ENCODE measurements around the gene MYO1B. TPM values are rescaled to one million over a fixed set of nuclear protein-coding genes. Genes with fewer than 3 reads are reported as not detected.

The MYO1B gene
- total RNA-seq, 1 experiment from 2014 or later, result 95.6 TPM

DNA sequence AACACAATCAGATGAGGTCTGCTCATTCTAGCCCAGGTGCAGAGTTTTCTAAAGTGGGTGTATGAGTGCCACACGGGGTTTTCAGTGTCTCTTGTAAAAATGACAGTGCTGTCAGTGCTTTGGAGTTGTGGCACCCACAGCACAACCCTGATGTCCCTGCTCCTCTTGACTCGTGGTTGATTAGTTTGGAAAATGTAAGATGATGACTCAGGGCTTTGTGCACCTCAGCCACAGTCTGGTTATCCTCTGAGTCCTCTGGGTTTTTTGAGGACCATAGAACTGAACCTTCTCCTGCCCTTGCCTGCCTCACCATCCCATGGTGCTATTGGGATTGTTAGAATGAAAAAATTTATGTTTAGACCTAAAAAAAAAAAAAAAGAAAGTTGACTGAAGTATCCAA, 105.6 kb downstream of the MYO1B start:
- peaks cover 51% of the 10 kb centered on the region for H3K36me3 ChIP-seq

DNA sequence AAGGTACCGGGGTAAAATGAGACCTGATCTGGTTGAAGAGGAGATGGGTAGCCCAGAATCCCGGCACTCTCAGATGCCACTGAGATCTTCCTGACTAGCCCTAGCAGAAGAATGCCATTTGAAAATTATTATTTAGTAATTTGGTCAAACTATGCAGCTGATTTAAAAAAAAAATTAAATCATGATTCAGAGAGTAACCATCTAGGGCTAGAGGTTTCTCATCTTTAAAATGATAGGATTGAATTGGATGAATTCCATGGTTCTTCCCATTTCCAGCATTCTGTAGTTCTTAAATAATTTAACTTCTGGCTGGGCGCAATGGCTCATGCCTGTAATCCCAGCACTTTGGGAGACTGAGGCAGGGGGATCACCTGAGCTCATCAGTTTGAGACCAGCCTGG, 106.1 kb downstream of the MYO1B start:
- Histone ChIP-seq H3K36me3 (peaks cover 52% of the 10 kb centered on the region), H3K9me3 (no peaks in the 10 kb centered on the region; the same call in 1 of the 2 replicates), H3K27me3 (no peaks in the 10 kb centered on the region), H3K4me3 (no peak overlapping the region)
- DNase-seq, result no peak

More for the DNA sequence above, 105.6 kb downstream of the MYO1B start:
- Histone ChIP-seq H3K27me3 (no peaks in the 10 kb centered on the region), H3K9me3 (no peaks in the 10 kb centered on the region; the same call in 1 of the 2 replicates), H3K4me3 (no peak overlapping the region)
- DNase-seq, result peak; percentile 6

DNA sequence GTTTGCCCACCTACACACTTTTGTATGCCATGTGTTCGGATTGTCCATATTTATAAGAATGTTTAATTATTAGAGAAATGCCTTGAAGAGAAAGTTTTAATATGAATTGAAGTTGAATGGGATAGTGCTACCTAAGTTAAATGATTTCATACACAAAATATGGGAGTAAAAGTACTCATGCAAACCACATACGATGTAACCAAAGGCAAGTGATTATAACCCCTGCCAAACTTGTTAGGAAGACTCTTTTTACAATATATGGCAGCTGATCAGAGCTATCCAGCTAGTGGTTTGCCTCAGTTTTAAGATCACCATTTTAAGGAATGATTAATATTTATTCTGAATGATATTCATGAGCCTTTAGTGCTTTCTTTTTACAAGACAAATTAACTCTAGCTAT, 106.7 kb downstream of the MYO1B start:
- no peak overlapping the region for H3K4me3 ChIP-seq
- peaks cover 56% of the 10 kb centered on the region for H3K36me3 ChIP-seq
- H3K9me3 ChIP-seq, result no peaks in the 10 kb centered on the region; the same call in 1 of the 2 replicates
- DNase-seq, result no peak
- H3K27me3 ChIP-seq, result no peaks in the 10 kb centered on the region

DNA sequence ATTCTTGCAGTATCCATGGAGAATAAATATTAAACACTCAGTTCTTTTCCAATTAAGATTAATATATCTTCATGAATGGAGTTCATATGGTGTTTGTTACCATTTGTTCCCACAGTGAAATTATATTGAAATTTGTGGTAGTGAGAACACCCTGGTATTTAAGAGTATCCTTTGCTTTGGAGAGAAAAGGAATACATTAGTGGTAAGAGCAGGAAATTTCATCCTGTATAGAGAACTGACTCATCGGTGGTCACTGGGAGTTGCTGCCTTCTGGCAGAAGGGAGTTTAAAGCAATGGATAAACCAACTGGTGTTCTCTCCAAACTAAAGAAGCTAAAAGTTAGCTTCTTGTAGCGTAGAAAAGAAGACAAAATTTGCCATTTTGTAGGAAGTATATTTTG, 107.3 kb downstream of the MYO1B start:
- peak; percentile 53 for DNase-seq
- Histone ChIP-seq H3K36me3 (peaks cover 51% of the 10 kb centered on the region), H3K9me3 (no peaks in the 10 kb centered on the region; the same call in 1 of the 2 replicates), H3K4me3 (no peak overlapping the region), H3K27me3 (no peaks in the 10 kb centered on the region)

DNA sequence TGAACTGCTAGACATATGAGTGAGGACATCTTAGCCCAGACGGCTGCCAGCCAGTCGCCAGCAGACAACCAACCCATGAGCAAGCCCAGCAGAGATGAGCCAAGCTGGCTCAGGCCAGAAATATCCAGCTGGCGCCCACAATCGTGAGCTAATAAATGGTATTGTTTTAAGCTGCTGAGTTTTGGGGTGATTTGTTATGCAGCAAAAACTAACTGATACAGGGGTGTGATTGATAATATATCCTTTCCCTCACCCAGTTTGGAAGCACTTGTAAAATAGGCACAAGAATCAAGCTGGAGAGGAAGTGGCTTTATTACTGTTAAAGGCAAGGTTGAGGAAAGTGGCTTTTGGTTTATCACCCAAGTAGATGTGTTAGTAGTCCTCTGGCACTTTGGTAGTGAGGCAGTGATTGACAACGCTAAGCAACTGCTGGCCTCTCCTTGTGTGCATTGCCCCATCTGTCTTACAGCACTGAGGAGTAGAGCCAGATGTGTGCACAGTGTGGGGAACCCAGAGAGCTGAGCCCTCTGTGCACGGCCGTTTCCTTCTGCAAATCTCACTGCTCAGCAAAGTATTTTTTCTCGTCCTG, 110.1 kb downstream of the MYO1B start:
- H3K36me3 ChIP-seq, result peaks cover 36% of the 10 kb centered on the region
- no peaks in the 10 kb centered on the region; the same call in 1 of the 2 replicates for H3K9me3 ChIP-seq
- no peak for DNase-seq
- no peak overlapping the region for H3K4me3 ChIP-seq
- no peaks in the 10 kb centered on the region for H3K27me3 ChIP-seq

DNA sequence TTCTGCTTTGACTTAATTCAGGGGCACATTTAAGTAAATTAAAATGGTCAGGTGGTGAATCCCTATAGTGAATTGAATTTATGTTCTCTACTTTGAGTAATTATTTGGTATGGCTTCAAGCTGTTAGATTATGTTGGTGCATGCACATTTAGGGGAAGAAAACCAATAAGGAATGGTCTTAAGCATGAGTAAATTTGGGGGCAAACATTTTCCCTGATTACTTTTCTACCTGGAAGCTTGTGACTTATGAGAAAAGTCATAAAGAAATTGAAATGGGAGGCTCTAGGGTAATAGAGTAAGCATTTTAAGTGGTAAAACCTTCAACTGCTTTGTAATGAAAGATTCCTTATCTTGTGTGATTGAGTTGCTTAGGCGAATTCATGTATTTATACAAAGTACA, 112.5 kb downstream of the MYO1B start:
- H3K4me3 ChIP-seq, result no peak overlapping the region
- H3K36me3 ChIP-seq, result peaks cover 43% of the 10 kb centered on the region
- no peaks in the 10 kb centered on the region; the same call in 1 of the 2 replicates for H3K9me3 ChIP-seq
- no peak for DNase-seq
- H3K27me3 ChIP-seq, result no peaks in the 10 kb centered on the region

DNA sequence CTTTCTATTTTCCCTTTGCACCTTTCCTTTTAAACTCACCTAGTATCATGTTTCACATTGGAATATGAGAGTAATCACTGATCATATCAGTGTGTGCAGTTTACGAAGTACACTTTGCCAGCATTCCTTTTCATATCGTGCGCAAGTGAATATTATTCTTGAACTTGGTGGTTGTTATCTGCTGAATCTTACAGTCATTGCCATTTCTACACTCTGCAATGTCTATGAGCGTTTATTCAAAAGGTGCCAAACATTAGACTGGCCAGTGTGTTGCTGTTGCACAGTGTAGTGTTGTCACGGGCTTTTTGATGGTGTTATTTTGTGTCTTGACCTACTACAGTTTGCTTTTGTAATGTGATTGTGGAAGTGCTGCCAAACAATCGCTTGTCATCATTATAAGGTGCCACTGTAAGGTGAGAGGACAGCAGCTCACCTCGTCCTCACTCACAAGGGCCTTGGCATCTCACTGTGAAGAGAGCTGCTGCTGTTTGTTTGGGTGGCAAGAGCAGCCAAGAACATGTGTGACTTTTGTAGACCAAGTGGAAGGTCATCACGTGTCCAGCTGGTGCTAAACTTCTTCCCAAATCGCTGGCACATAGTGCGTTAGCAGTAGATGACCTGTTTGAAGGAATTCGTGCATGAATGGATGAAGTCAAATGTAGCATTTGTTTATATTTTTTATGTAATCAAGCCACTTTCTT, 113.3 kb downstream of the MYO1B start:
- Histone ChIP-seq H3K27me3 (no peaks in the 10 kb centered on the region), H3K36me3 (peaks cover 42% of the 10 kb centered on the region), H3K4me3 (no peak overlapping the region), H3K9me3 (no peaks in the 10 kb centered on the region; the same call in 1 of the 2 replicates)
- DNase-seq, result no peak

DNA sequence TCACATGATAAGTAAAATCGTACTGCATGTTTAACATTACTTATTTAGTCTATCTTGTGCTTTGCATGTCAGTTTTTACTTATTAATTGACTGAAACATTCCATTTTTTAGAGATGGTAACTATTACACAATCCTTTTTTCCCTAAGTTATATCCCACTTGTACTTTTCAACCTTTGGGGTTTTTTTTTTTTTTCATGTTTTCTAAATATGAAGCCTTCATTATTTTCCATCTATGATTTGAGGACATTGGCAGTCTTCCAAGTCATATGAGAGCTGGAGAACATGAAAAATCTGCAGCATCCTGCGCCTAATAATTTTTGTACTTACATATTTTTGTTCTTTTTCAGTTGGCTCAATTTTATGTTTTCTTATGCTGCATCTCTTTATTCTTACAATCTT, 113.9 kb downstream of the MYO1B start:
- no peak for DNase-seq
- Histone ChIP-seq H3K36me3 (peaks cover 43% of the 10 kb centered on the region), H3K4me3 (no peak overlapping the region), H3K9me3 (no peaks in the 10 kb centered on the region; the same call in 1 of the 2 replicates), H3K27me3 (no peaks in the 10 kb centered on the region)

DNA sequence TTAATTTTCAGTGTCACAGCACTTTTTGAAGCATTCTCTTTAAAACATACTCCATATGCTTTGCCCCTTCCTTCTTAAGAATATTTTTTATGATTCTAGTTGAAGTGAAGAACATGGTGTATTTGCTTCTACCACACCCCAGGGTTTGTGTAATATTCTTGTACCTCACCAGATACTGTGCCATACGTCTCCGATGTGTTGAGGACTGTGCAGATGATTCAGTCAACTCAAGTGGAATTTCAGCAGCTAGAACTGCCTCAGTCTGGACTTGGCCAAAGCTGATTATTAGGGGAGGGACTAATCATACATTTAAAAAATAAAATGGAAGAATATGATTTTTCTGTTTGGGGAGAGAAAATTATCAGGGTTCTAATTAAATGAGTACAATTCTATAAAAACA, 115.7 kb downstream of the MYO1B start:
- Histone ChIP-seq H3K27me3 (no peaks in the 10 kb centered on the region), H3K9me3 (no peaks in the 10 kb centered on the region), H3K4me3 (no peak overlapping the region), H3K36me3 (peaks cover 41% of the 10 kb centered on the region)
- DNase-seq, result no peak

DNA sequence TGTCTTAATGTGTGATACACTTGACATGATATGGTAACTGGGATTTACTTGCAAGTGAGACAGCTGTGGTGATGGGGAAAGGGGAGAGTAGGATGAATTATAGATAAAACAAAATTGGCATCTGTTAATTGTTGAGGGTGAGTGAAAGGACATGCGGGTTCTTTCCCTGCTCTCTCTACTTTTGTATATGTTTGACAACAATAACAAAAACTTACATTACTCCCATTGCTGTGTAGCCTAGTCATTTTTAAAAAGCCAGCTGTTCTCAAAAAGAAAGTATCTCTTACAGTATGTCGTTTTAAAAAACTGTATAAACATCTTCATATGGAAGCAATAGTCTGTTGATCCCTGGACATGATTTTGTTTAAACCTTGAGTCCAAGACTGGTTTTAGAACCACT, 117.6 kb downstream of the MYO1B start:
- no peaks in the 10 kb centered on the region for H3K27me3 ChIP-seq
- no peaks in the 10 kb centered on the region for H3K9me3 ChIP-seq
- H3K36me3 ChIP-seq, result peaks cover 48% of the 10 kb centered on the region
- no peak for DNase-seq
- no peak overlapping the region for H3K4me3 ChIP-seq

DNA sequence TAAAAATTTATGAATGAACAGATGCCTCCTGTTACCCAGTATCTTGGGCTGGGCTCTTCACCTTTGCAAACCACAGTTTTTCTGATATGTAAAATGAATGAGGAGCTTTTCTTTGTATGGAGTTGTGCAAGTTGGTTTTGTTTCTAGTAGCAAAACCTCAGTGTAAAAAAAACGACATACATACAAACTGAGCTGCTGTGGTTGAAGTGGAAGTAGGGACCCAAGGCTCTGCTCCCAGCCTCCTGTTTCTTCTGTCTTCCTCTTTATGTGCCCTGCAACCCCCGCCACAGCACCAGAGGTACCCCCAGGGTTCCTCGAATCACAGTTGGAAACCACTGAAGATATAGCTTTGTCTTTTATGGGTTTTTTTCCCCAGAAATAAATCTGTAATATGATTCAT, 118.1 kb downstream of the MYO1B start:
- H3K4me3 ChIP-seq, result no peak overlapping the region
- H3K36me3 ChIP-seq, result peaks cover 52% of the 10 kb centered on the region
- DNase-seq, result no peak
- H3K9me3 ChIP-seq, result no peaks in the 10 kb centered on the region
- no peaks in the 10 kb centered on the region for H3K27me3 ChIP-seq

DNA sequence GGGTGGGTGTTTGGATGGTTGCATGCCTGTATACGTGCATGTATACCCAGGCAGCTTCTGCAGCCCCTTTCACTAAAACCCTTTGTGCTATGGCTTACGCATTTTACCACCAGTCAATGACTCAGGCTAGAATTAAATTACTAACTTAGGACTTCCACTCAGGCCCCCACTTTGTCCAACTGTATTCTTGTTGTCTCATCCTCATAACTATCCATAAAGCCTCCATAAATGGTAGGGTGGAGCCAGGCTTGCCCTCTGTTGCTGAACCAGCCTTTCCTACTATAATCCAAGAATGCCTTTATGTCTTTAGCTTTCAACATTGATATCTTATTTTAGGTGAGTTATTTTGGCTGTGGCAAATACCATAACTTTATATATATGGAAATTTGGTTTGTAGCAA, 119.9 kb downstream of the MYO1B start:
- no peaks in the 10 kb centered on the region for H3K27me3 ChIP-seq
- H3K36me3 ChIP-seq, result peaks cover 63% of the 10 kb centered on the region
- DNase-seq, result no peak
- H3K9me3 ChIP-seq, result no peaks in the 10 kb centered on the region
- no peak overlapping the region for H3K4me3 ChIP-seq

DNA sequence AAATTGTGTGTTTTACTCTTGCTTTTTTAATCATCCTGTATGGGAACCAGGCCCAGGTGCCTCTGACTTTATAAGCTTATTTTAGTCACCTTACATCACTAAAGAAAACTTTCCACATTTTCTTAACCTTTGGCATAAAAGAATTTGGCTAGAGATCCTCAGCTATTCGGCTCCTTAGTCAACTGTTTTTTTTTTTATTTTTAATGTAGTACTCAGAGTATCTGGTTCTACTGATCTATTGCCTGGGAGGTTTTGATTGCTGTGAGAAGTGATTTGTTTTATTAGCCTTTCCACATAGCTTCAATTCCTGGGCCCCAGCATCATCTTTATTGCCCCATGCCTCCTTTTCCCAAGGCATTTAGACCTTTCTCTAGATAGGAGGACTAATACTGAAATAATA, 121.0 kb downstream of the MYO1B start:
- Histone ChIP-seq H3K36me3 (peaks cover 60% of the 10 kb centered on the region), H3K27me3 (no peaks in the 10 kb centered on the region), H3K4me3 (no peak overlapping the region), H3K9me3 (no peaks in the 10 kb centered on the region)
- DNase-seq, result peak; percentile 16

DNA sequence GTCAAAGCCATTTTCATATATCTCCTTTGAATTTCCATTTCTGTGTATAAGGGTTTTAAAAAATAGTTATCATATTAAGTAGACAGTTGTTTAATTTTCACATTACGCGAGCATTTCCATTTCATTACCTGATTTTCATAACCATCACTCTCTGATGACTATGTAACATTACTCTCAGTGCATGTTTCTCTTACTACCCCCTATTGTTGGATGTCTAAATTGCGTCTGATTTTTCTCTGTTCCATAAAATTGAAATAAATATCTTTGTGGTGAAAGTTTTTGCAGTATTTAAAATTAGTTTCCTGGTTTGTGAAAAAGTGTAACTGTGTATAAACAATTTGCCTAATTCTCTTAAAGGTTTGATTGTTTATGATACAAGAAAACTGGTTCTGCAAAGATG, 123.8 kb downstream of the MYO1B start:
- Histone ChIP-seq H3K36me3 (peaks cover 58% of the 10 kb centered on the region), H3K27me3 (no peaks in the 10 kb centered on the region), H3K9me3 (no peaks in the 10 kb centered on the region), H3K4me3 (no peak overlapping the region)
- no peak for DNase-seq

DNA sequence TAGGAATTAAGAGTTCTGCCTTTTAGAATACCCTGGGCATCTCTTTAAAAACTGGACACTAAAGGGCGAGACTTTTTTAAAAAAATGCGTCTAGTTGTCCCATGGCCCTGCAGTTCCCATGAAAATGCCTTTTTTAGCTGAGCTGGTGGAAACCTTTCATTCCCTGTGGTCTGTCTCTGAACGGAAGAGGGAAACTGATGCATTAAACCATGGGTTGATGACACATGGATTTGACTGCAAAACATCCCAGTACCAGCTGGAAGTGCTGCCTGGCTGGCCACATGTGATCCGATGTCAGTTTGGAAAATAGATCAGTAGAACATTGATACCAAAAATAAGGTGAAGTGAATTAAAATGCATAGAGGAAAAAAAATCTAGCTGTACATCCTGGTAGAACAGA, 129.2 kb downstream of the MYO1B start:
- no peaks in the 10 kb centered on the region for H3K27me3 ChIP-seq
- no peak overlapping the region for H3K4me3 ChIP-seq
- DNase-seq, result no peak
- H3K9me3 ChIP-seq, result no peaks in the 10 kb centered on the region
- peaks cover 43% of the 10 kb centered on the region for H3K36me3 ChIP-seq

DNA sequence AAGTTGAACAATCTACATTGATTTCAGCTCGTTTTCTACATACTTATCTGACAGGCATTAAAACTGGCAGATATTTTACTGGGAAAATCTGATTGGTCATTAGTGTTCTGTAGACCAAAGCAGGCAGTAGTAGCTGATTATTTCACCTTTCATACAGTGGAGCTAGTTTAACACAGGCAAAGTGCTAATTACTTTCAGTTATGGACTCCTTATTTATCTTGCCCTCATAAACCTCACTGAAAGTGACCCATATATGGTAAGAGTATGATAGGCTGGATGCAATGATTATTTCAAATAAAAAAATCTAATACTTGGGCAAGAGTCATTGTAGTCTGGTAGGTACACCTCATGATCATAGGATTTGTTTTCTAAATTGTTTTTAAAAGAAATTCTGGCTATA, 129.7 kb downstream of the MYO1B start:
- H3K4me3 ChIP-seq, result no peak overlapping the region

DNA sequence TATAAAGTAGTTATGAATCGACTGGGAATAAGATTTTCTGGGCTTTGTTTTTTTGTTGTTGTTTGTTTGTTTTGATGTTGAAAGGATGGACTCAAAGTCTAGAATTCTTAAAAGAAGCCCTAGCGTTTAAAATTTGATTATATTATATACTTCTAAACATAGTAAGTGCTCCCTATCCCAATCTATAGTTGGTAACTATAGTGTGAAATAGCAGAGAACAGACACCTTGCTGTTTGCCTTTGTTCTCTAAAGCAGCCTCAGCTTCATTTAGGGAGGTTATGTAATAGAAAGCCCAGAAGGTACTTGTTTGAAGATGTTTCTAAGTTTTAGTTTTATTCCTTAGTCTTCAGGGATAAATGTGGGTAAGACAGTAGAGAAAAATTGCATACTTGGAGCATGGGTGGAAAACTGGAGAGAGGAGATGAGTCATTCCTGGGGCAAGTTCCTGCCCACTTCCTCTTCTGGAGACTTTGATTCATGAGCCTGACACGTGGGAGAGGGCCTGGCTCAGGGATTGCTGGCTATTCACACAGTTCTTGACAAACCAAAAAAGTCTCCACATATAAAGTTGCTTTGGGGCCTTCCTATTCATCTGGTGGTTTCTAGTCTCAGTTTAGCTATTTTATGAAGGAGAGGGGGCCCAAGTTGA, 131.9 kb downstream of the MYO1B start:
- Histone ChIP-seq H3K27me3 (no peaks in the 10 kb centered on the region), H3K4me3 (no peak overlapping the region), H3K36me3 (peaks cover 32% of the 10 kb centered on the region), H3K9me3 (no peaks in the 10 kb centered on the region)
- DNase-seq, result peak; percentile 91

More for the DNA sequence above, 129.7 kb downstream of the MYO1B start:
- Histone ChIP-seq H3K27me3 (no peaks in the 10 kb centered on the region), H3K9me3 (no peaks in the 10 kb centered on the region), H3K36me3 (peaks cover 38% of the 10 kb centered on the region)
- DNase-seq, result no peak

DNA sequence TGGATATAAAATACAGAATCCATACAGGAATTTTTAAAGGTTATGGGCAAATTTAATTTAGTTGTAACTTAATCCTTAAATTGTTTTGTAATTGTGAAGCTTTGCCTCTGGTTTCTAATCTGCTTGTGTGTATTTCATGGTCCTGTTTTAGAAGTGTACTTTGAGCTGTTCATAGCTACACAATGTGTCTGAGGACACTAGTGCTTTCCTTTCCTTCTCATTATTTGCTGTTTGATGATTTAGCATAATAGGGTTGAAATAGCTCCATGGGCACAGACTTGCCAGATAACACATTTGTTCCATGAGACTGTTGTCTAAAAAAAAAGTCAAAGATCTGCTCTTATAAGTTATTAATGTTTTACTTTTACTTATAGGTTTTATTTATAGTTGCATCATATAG, 134.2 kb downstream of the MYO1B start:
- Histone ChIP-seq H3K36me3 (peaks cover 35% of the 10 kb centered on the region), H3K4me3 (no peak overlapping the region), H3K9me3 (no peaks in the 10 kb centered on the region), H3K27me3 (no peaks in the 10 kb centered on the region)
- no peak for DNase-seq
